NCI-H2029 treated with DMSO at 0.1 percent for 48 hours (cell line): ENCODE data around the gene NDUFB6.
"Not testable (repeated sequence)": the region's sequence is repeated elsewhere in the genome, so short reads cannot be mapped to it uniquely, and the experiment has no call there.

ENCODE experiments used
- DNase-seq: peaks from one replicate; lab custom pipeline; 2025; lab: John Stamatoyannopoulos, UW

The NDUFB6 gene

GRCh38 chr9:32572900-32573523 is at the start of gene NDUFB6:
Gene NDUFB6, minus strand, starts transcription at chr9:32573159. Its CDS starts 99 bp downstream, at chr9:32573060.
- peak; percentile 76 for DNase-seq

- no peak for DNase-seq
These were observed 45.3 kb upstream of the NDUFB6 start for GRCh38 chr9:32618261-32618660.

- no peak for DNase-seq
These were observed 33.9 kb upstream of the NDUFB6 start for GRCh38 chr9:32606811-32607210.

- no peak for DNase-seq
These were observed 31.2 kb upstream of the NDUFB6 start for GRCh38 chr9:32603914-32604852.

- DNase-seq, result not testable (repeated sequence)
These were observed 26.1 kb upstream of the NDUFB6 start for GRCh38 chr9:32599021-32599420.

- DNase-seq, result no peak
These were observed 24.0 kb upstream of the NDUFB6 start for GRCh38 chr9:32596936-32597335.

GRCh38 chr9:32596096-32596865 is 23.3 kb upstream of the NDUFB6 start:
- DNase-seq, result no peak

GRCh38 chr9:32590898-32591297 is 17.9 kb upstream of the NDUFB6 start:
- no peak for DNase-seq

GRCh38 chr9:32590476-32590875 is 17.5 kb upstream of the NDUFB6 start:
- no peak for DNase-seq

- no peak for DNase-seq
These were observed 16.2 kb upstream of the NDUFB6 start for GRCh38 chr9:32589083-32589723.

- DNase-seq, result no peak
These were observed 14.9 kb upstream of the NDUFB6 start for GRCh38 chr9:32587901-32588300.

- no peak for DNase-seq
These were observed 11.8 kb upstream of the NDUFB6 start for GRCh38 chr9:32584784-32585183.

GRCh38 chr9:32581512-32582143 is 8.7 kb upstream of the NDUFB6 start:
- DNase-seq, result peak; percentile 28

GRCh38 chr9:32580631-32581300 is 7.8 kb upstream of the NDUFB6 start:
- DNase-seq, result no peak

GRCh38 chr9:32579706-32580331 is 6.9 kb upstream of the NDUFB6 start:
- DNase-seq, result peak; percentile 22

GRCh38 chr9:32578976-32579375 is 6.0 kb upstream of the NDUFB6 start:
- DNase-seq, result no peak

- no peak for DNase-seq
These were observed 4.4 kb upstream of the NDUFB6 start for GRCh38 chr9:32577316-32577715.

GRCh38 chr9:32574858-32575257 is 1.9 kb upstream of the NDUFB6 start:
- no peak for DNase-seq

GRCh38 chr9:32573821-32574220 is 862 bp upstream of the NDUFB6 start:
- DNase-seq, result no peak
